B cell (primary cell): ENCODE results near the gene ALX1. TPM values are rescaled to one million over a fixed set of nuclear protein-coding genes. Genes with fewer than 3 reads are reported as not detected.

ENCODE experiments used
- ATAC-seq: fragments of 200-7000 bp; cut with Tn5 transposase; one replicate; pipeline ENCODE4 v1.10.0; 2021; ENCODE audit warnings: low read depth, mild to moderate bottlenecking, moderate number of reproducible peaks, moderate library complexity
- CTCF ChIA-PET: fragments of 350-600 bp; sonication (Branson Sonifier 250); formaldehyde crosslinking; loops from one replicate; lab custom pipeline; 2021; ENCODE audit warnings: antibody characterized with exemption, inconsistent platforms; lab: Charles Lee
- POLR2A ChIA-PET: fragments of 350-600 bp; sonication (Branson Sonifier 250); formaldehyde crosslinking; loops from one replicate; lab custom pipeline; 2021; ENCODE audit warnings: antibody characterized with exemption; lab: Charles Lee
- DNase-seq: peaks from one replicate; pipeline ENCODE4 v3.0.0; 2013
- H2AFZ ChIP-seq: 2 replicates; pipeline ENCODE4 v1.6.1; 2012; ENCODE audit warnings: mild to moderate bottlenecking, low read depth, low read length; ENCODE audit not compliant: insufficient read depth, poor library complexity, severe bottlenecking
- H3K27ac ChIP-seq, 2 donors: 1 replicate in 1 of 2; 2 replicates in 1 of 2; pipeline ENCODE4 v1.5.1; 2012 to 2013; ENCODE audit warnings: low read length in 2 of 2, mild to moderate bottlenecking in 2 of 2, moderate library complexity in 1 of 2
- H3K27me3 ChIP-seq, 4 experiments: fragments of 200-600 bp in 1 of 4; sonication (generic) in 1 of 4; replicated peaks in 1 of 4; 1 replicate in 2 of 4; 2 replicates in 2 of 4; pipeline versions ENCODE4 v1.6.1 to v1.7.0; 2013 to 2016; ENCODE audit warnings: low read length in 3 of 4, mild to moderate bottlenecking in 2 of 4, mixed read lengths in 1 of 4, moderate library complexity in 1 of 4; ENCODE audit not compliant: insufficient read depth in 4 of 4, control insufficient read depth in 3 of 4; ENCODE audit errors: control extremely low read depth in 1 of 4
- H3K36me3 ChIP-seq, 2 experiments: replicated peaks in 1 of 2; 1 replicate in 1 of 2; 2 replicates in 1 of 2; pipeline versions ENCODE4 v1.6.1 to v1.7.1; 2013; ENCODE audit warnings: low read length in 1 of 2; ENCODE audit not compliant: insufficient read depth in 2 of 2, control insufficient read depth in 1 of 2; ENCODE audit errors: control extremely low read depth in 1 of 2, extremely low read depth in 1 of 2
- H3K4me1 ChIP-seq, 2 donors: fragments of 200-600 bp in 1 of 2; sonication (generic) in 1 of 2; 1 replicate in 1 of 2; 2 replicates in 1 of 2; pipeline versions ENCODE4 v1.5.1 to v1.6.1; 2013 to 2017; ENCODE audit warnings: low read length in 2 of 2; ENCODE audit not compliant: control insufficient read depth in 2 of 2, insufficient read depth in 2 of 2
- H3K4me2 ChIP-seq: replicated peaks from 2 replicates; pipeline ENCODE3; 2012; ENCODE audit warnings: mild to moderate bottlenecking, low read depth, low read length; ENCODE audit not compliant: poor library complexity, severe bottlenecking
- H3K4me3 ChIP-seq, 5 experiments: fragments of 200-600 bp in 1 of 5; sonication (generic) in 1 of 5; 1 replicate in 3 of 5; 2 replicates in 2 of 5; pipeline versions ENCODE4 v1.5.1 to v1.7.0; 2011 to 2016; ENCODE audit warnings: low read length in 4 of 5, mild to moderate bottlenecking in 4 of 5, low read depth in 2 of 5, control low read depth in 1 of 5, moderate library complexity in 1 of 5; ENCODE audit not compliant: insufficient read depth in 1 of 5; ENCODE audit errors: control extremely low read depth in 1 of 5, extremely low read depth in 1 of 5
- H3K79me2 ChIP-seq: fragments of 200-600 bp; sonication (generic); one replicate; pipeline ENCODE4 v1.6.0; 2016; ENCODE audit warnings: low read length; ENCODE audit not compliant: control insufficient read depth, insufficient read depth
- H3K9ac ChIP-seq: fragments of 200-600 bp; sonication (generic); 2 replicates; pipeline ENCODE4 v1.6.1; 2017; ENCODE audit warnings: mild to moderate bottlenecking, low read length, moderate library complexity
- H3K9me3 ChIP-seq, 3 donors: one replicate each; pipeline versions ENCODE4 v1.6.1 to v1.7.1; 2013; ENCODE audit warnings: low read length in 2 of 3; ENCODE audit not compliant: control insufficient read depth in 2 of 3, insufficient read depth in 1 of 3; ENCODE audit errors: control extremely low read depth in 1 of 3
- H4K20me1 ChIP-seq: 2 replicates; pipeline ENCODE4 v1.6.0; 2012; ENCODE audit warnings: mild to moderate bottlenecking, low read length; ENCODE audit not compliant: insufficient read depth, control insufficient read depth, poor library complexity, severe bottlenecking
- H3K27ac Mint-ChIP-seq: one replicate; pipeline ENCODE4 v1.8.0; 2021; ENCODE audit warnings: mixed read lengths
- H3K27me3 Mint-ChIP-seq: one replicate; pipeline ENCODE4 v1.8.0; 2021; ENCODE audit warnings: mixed read lengths
- H3K4me1 Mint-ChIP-seq: one replicate; pipeline ENCODE4 v1.8.0; 2021; ENCODE audit warnings: mixed read lengths
- H3K4me3 Mint-ChIP-seq: one replicate; pipeline ENCODE4 v1.8.0; 2021; ENCODE audit warnings: mixed read lengths
- H3K9me3 Mint-ChIP-seq: one replicate; pipeline ENCODE4 v1.8.0; 2022; ENCODE audit warnings: mixed read lengths; ENCODE audit not compliant: insufficient read depth
- CTCF ChIP-seq: fragments of 200-600 bp; IDR thresholded peaks from one replicate; pipeline ENCODE4 v1.8.0; 2022; ENCODE audit warnings: antibody characterized with exemption, mild to moderate bottlenecking
- EZH2 ChIP-seq: IDR thresholded peaks from 2 replicates; pipeline ENCODE4 v1.6.1; 2012; ENCODE audit warnings: borderline replicate concordance, low read depth, mild to moderate bottlenecking, moderate library complexity, low read length; ENCODE audit not compliant: insufficient read depth, poor library complexity, severe bottlenecking
- WGBS: methylation state at CpG from one replicate; pipeline ENCODE4 v1.1.5; 2013; ENCODE audit warnings: missing lambda C conversion rate; ENCODE audit not compliant: insufficient coverage; 5-methylcytosine and 5-hydroxymethylcytosine counted together
- intact Hi-C: fragments of 100-400 bp; cut with micrococcal nuclease; formaldehyde crosslinking; loops from one replicate; pipeline ENCODE4 v1.10.0; 2022
- polyA plus RNA-seq: library from polyadenylated mRNA; depleted of rRNA; stranded (reverse); fragments of >200 nt; gene quantifications from 2 replicates; pipeline ENCODE4 v1.2.3, GENCODE V29; 2012
- total RNA-seq, 2 donors: library from RNA; stranded (reverse); fragments of 120-200 nt in 1 of 2; gene quantifications; 1 replicate in 1 of 2; 2 replicates in 1 of 2; pipeline versions ENCODE4 v1.2.3 to v1.2.4, GENCODE V29; 2013 to 2022

The ALX1 gene
- total and polyA plus RNA-seq, 2 donors (not counting 1 experiment from before 2014, with no cell fraction given), result not detected

GRCh38 chr12:85281636-85282312, 1.8 kb downstream of the ALX1 start:
- ATAC-seq, result no peak
- Histone ChIP-seq H3K9ac (no peak overlapping the region), H3K27me3 (peaks cover 1 to 47% (median 36%) of the 10 kb centered on the region in 4 experiments), H3K4me3 (no peak overlapping the region), H3K9me3 (peaks cover 0 to 23% (median 0%) of the 10 kb centered on the region in 3 donors), H3K36me3 (no peaks in the 10 kb centered on the region), H3K4me2 (no peak overlapping the region), H3K79me2 (no peaks in the 10 kb centered on the region), H3K4me1 (peaks cover 8 to 11% of the 10 kb centered on the region in 2 donors), H3K27ac (no peak overlapping the region), H4K20me1 (no peaks in the 10 kb centered on the region), H2AFZ (no peak overlapping the region)
- no peak overlapping the region for H3K27ac Mint-ChIP-seq
- no peaks in the 10 kb centered on the region for H3K9me3 Mint-ChIP-seq
- TF ChIP-seq EZH2, result no peak
- TF ChIP-seq CTCF, result no peak
- CTCF ChIA-PET, result no interaction called here
- peaks cover 47% of the 10 kb centered on the region for H3K27me3 Mint-ChIP-seq
- intact Hi-C loops, result no loop called here
- no peak overlapping the region for H3K4me3 Mint-ChIP-seq
- H3K4me1 Mint-ChIP-seq, result peaks cover 10% of the 10 kb centered on the region
- POLR2A ChIA-PET, result no interaction called here
- no peak for DNase-seq
- 43% methylated on average over 3 of the region's 11 CpGs for WGBS

GRCh38 chr12:85283560-85283959, 3.5 kb downstream of the ALX1 start:
- Mint-ChIP-seq H3K4me1 (peaks cover 10% of the 10 kb centered on the region), H3K27ac (no peak overlapping the region), H3K9me3 (no peaks in the 10 kb centered on the region), H3K4me3 (no peak overlapping the region), H3K27me3 (peaks cover 33% of the 10 kb centered on the region)
- intact Hi-C loops, result no loop called here
- ChIA-PET POLR2A (no interaction called here), CTCF (no interaction called here)
- Histone ChIP-seq H3K27ac (no peak overlapping the region), H2AFZ (no peak overlapping the region), H3K79me2 (no peaks in the 10 kb centered on the region), H4K20me1 (no peaks in the 10 kb centered on the region), H3K9me3 (peaks cover 0 to 19% (median 0%) of the 10 kb centered on the region in 3 donors), H3K4me2 (no peak overlapping the region), H3K27me3 (peaks cover 1 to 38% (median 21%) of the 10 kb centered on the region in 4 experiments), H3K4me1 (peaks cover 8% of the 10 kb centered on the region in 2 donors), H3K36me3 (no peaks in the 10 kb centered on the region), H3K9ac (no peak overlapping the region), H3K4me3 (no peak overlapping the region)
- no peak for DNase-seq
- no peak for ATAC-seq
- 74% methylated on average over 4 of the region's 6 CpGs for WGBS
- no peak for TF ChIP-seq EZH2
- no peak for TF ChIP-seq CTCF
